ENCODE data around the gene NEU4. TPM values are rescaled to one million over a fixed set of nuclear protein-coding genes. Genes with fewer than 3 reads are reported as not detected.
A peak's percentile ranks its signal among the peaks of the same experiment; 100 is the strongest.
"Not testable (repeated sequence)": the region's sequence is repeated elsewhere in the genome, so short reads cannot be mapped to it uniquely, and the experiment has no call there.

The NEU4 gene
- total RNA-seq, 1 donor from 2014 or later, result 0.14 TPM

DNA sequence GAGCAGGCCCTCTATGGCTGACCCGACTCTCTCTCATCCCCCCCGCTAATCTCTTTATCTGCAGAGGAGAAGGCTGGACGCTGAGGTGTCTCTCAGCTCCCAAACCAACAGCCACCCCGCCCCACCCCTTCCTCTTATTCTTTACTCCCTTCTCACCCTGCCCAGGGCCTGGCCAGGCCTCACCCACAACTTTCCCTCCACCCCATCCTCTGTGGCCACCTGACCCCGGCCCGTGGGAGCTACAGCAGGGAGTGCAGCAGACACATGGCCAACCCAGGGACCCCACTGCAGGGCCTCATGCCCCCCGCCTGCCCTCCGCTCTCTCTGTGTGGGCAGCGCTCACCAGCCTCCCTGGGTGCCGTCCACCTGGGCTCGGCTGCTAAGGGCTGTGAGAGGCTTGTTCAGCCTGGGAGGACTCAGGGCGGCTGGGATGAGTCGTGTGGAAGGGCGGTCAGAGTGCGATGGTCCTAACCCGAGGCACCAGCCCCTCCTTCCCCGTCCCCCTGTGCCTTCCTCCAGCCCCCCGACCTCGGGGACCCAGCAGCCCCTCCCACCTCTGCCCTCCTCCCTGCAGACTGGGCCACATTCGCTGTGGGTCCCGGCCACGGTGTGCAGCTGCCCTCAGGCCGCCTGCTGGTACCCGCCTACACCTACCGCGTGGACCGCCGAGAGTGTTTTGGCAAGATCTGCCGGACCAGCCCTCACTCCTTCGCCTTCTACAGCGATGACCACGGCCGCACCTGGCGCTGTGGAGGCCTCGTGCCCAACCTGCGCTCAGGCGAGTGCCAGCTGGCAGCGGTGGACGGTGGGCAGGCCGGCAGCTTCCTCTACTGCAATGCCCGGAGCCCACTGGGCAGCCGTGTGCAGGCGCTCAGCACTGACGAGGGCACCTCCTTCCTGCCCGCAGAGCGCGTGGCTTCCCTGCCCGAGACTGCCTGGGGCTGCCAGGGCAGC, 6.8 kb downstream of the NEU4 start:
- Mint-ChIP-seq H3K27ac (ENCODE audit: unreplicated experiment) (peak overlapping the region; percentile 50), H3K36me3 (ENCODE audit: low read depth) (no peaks in the 10 kb centered on the region), H3K27me3 (ENCODE audit: low read depth) (no peaks in the 10 kb centered on the region), H3K4me3 (no peak overlapping the region), H3K9me3 (no peaks in the 10 kb centered on the region), H3K4me1 (no peaks in the 10 kb centered on the region)
- no peak for DNase-seq (ENCODE audit: low read depth, low spot score)
- no peak for TF ChIP-seq CTCF (conservative IDR thresholded peaks at IDR 0.05)

DNA sequence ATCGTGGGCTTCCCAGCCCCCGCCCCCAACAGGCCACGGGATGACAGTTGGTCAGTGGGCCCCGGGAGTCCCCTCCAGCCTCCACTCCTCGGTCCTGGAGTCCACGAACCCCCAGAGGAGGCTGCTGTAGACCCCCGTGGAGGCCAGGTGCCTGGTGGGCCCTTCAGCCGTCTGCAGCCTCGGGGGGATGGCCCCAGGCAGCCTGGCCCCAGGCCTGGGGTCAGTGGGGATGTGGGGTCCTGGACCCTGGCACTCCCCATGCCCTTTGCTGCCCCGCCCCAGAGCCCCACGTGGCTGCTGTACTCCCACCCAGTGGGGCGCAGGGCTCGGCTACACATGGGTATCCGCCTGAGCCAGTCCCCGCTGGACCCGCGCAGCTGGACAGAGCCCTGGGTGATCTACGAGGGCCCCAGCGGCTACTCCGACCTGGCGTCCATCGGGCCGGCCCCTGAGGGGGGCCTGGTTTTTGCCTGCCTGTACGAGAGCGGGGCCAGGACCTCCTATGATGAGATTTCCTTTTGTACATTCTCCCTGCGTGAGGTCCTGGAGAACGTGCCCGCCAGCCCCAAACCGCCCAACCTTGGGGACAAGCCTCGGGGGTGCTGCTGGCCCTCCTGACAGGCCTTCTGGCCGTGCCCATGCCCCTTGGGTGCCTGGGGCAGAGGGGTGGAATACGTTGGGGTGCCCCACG, 7.6 kb downstream of the NEU4 start:
- DNase-seq (ENCODE audit: low read depth, low spot score), result no peak
- no peak overlapping the region for H3K4me3 Mint-ChIP-seq
- TF ChIP-seq CTCF (conservative IDR thresholded peaks at IDR 0.05), result no peak
- H3K36me3 Mint-ChIP-seq (ENCODE audit: low read depth), result no peaks in the 10 kb centered on the region
- no peaks in the 10 kb centered on the region for H3K27me3 Mint-ChIP-seq (ENCODE audit: low read depth)
- no peaks in the 10 kb centered on the region for H3K4me1 Mint-ChIP-seq
- H3K27ac Mint-ChIP-seq (ENCODE audit: unreplicated experiment), result no peak overlapping the region
- H3K9me3 Mint-ChIP-seq, result no peaks in the 10 kb centered on the region

GRCh38 chr2:241817126-241817820, 8.3 kb downstream of the NEU4 start:
- Mint-ChIP-seq H3K27ac (ENCODE audit: unreplicated experiment) (no peak overlapping the region), H3K27me3 (ENCODE audit: low read depth) (no peaks in the 10 kb centered on the region), H3K9me3 (no peaks in the 10 kb centered on the region), H3K36me3 (ENCODE audit: low read depth) (no peaks in the 10 kb centered on the region), H3K4me1 (no peaks in the 10 kb centered on the region), H3K4me3 (no peak overlapping the region)
- no peak for DNase-seq (ENCODE audit: low read depth, low spot score)
- TF ChIP-seq CTCF (conservative IDR thresholded peaks at IDR 0.05), result no peak

DNA sequence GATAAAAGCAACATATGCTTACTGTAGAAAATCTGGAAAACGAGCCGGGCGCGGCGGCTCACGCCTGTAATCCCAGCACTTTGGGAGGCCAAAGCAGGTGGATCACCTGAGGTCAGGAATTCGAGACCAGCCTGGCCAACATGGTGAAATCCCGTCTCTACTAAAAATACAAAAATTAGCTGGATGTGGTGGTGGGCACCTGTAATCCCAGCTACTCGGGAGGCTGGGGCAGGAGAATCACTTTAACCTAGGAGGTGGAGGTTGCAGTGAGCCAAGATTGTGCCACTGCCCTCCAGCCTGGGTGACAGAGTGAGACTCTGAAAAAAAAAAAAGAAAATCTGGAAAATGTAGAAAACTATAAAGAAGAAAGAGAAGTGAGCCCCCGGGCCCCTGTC, 8.8 kb downstream of the NEU4 start:
- not testable (repeated sequence) for H3K4me3 Mint-ChIP-seq; H3K36me3 Mint-ChIP-seq (ENCODE audit: low read depth); H3K4me1 Mint-ChIP-seq; DNase-seq (ENCODE audit: low read depth, low spot score); H3K27ac Mint-ChIP-seq (ENCODE audit: unreplicated experiment); H3K9me3 Mint-ChIP-seq; H3K27me3 Mint-ChIP-seq (ENCODE audit: low read depth)

DNA sequence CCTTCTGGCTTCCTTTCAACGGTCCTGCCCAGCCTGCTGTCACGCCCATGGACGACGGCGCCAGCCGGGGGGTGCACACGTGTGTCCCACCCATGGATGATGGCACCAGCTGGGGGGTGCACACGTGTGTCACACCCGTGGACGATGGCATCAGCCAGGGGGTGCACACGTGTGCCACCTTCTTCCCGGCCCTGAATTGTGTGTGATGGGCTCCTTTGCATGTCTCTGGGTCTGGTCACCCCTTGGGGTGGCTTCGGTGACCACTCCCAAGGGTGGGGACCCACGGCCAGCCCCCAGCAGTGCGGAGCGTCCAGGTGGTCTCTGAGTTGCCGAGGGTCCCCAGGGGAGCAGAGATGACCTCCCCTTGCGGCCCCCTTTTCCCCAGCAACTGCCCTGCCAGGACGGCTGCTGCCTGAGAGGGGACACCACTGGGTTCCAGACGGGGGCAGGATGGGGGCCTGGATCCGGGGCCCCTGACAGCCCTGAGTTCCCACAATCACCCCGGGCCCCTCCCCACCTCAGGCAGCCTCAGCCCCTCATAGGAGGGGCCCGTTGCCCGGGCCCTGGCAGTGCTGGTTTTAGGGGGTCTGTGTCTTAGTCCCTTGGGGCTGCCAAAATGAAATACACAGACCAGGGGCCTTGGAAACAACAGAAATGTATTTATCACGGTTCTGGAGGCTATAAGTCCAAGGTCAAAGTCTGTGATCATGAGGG, 9.4 kb downstream of the NEU4 start:
- no peak for DNase-seq (ENCODE audit: low read depth, low spot score)
- H3K27me3 Mint-ChIP-seq (ENCODE audit: low read depth), result peaks cover 5% of the 10 kb centered on the region

More for the DNA sequence above, 9.4 kb downstream of the NEU4 start:
- Mint-ChIP-seq H3K27ac (ENCODE audit: unreplicated experiment) (no peak overlapping the region), H3K4me3 (no peak overlapping the region), H3K4me1 (peaks cover 7% of the 10 kb centered on the region), H3K9me3 (peaks cover 4% of the 10 kb centered on the region), H3K36me3 (ENCODE audit: low read depth) (peaks cover 4% of the 10 kb centered on the region)
- TF ChIP-seq CTCF (conservative IDR thresholded peaks at IDR 0.05), result no peak
